Endodermal cell (in vitro differentiated cells): Measurements from ENCODE around the gene AMDHD2. TPM values are rescaled to one million over a fixed set of nuclear protein-coding genes. Genes with fewer than 3 reads are reported as not detected.

Experiments used
- DNase-seq: peaks from one replicate; pipeline ENCODE4 v3.0.0-alpha.2; 2017
- H3K27ac ChIP-seq: 2 replicates; pipeline ENCODE4 v1.5.1; 2013; ENCODE audit warnings: mild to moderate bottlenecking, low read depth, low read length, moderate library complexity
- H3K27me3 ChIP-seq: 2 replicates; pipeline ENCODE4 v1.6.1; 2013; ENCODE audit warnings: mild to moderate bottlenecking, low read length, moderate library complexity; ENCODE audit not compliant: insufficient read depth, control insufficient read depth, poor library complexity, severe bottlenecking
- H3K36me3 ChIP-seq: 2 replicates; pipeline ENCODE4 v1.7.0; 2013; ENCODE audit warnings: mild to moderate bottlenecking, low read length, moderate library complexity; ENCODE audit not compliant: control insufficient read depth, insufficient read depth
- H3K4me1 ChIP-seq: one replicate; pipeline ENCODE4 v1.7.0; 2013; ENCODE audit warnings: low read length; ENCODE audit not compliant: control insufficient read depth, insufficient read depth
- H3K4me3 ChIP-seq: 2 replicates; pipeline ENCODE4 v1.5.1; 2013; ENCODE audit warnings: mild to moderate bottlenecking, low read length, moderate library complexity
- H3K9ac ChIP-seq: 2 replicates; pipeline ENCODE4 v1.6.1; 2013; ENCODE audit warnings: mild to moderate bottlenecking, low read length, moderate library complexity; ENCODE audit not compliant: poor library complexity, severe bottlenecking; ENCODE audit errors: extremely low read depth
- H3K9me3 ChIP-seq: 2 replicates; pipeline ENCODE4 v1.6.1; 2013; ENCODE audit warnings: mild to moderate bottlenecking, low read length, moderate library complexity; ENCODE audit not compliant: control insufficient read depth
- H3K27ac Mint-ChIP-seq: 2 replicates; pipeline ENCODE4 v1.8.0; 2020; ENCODE audit warnings: mixed read lengths
- H3K27me3 Mint-ChIP-seq: 2 replicates; pipeline ENCODE4 v1.8.0; 2021; ENCODE audit warnings: mild to moderate bottlenecking, mixed read lengths; ENCODE audit not compliant: insufficient read depth
- H3K36me3 Mint-ChIP-seq: 2 replicates; pipeline ENCODE4 v1.8.0; 2020; ENCODE audit warnings: low read depth, mixed read lengths
- H3K4me1 Mint-ChIP-seq: 2 replicates; pipeline ENCODE4 v1.8.0; 2020; ENCODE audit warnings: mixed read lengths
- H3K4me3 Mint-ChIP-seq: 2 replicates; pipeline ENCODE4 v1.8.0; 2020; ENCODE audit warnings: mild to moderate bottlenecking, moderate library complexity, mixed read lengths
- H3K9me3 Mint-ChIP-seq: 2 replicates; pipeline ENCODE4 v1.8.0; 2020; ENCODE audit warnings: mild to moderate bottlenecking, mixed read lengths
- CTCF ChIP-seq: fragments of 200-600 bp; sonication (generic); conservative IDR thresholded peaks from 2 replicates; pipeline ENCODE4 v1.5.0; 2021; ENCODE audit warnings: antibody characterized with exemption, mild to moderate bottlenecking
- WGBS, 2 experiments: methylation state at CpG; one replicate each; pipeline versions ENCODE4 v1.1.5 to v1.1.7; 2013; ENCODE audit warnings: missing lambda C conversion rate in 2 of 2, mixed read lengths in 1 of 2; ENCODE audit not compliant: insufficient coverage in 1 of 2, insufficient read length in 1 of 2; 5-methylcytosine and 5-hydroxymethylcytosine counted together
- long read RNA-seq, 4 experiments: library from polyadenylated mRNA in 2 of 4; library from RNA in 1 of 4; library from capped mRNA in 1 of 4; stranded (forward) in 3 of 4; unstranded in 1 of 4; transcript quantifications; one replicate each; pipeline ENCODE4 v2.0.0, GENCODE V29; 2020 to 2021; ENCODE audit warnings: inconsistent platforms in 1 of 4
- polyA plus RNA-seq, 2 experiments: library from polyadenylated mRNA; stranded (reverse); fragments of 50-300 nt; gene quantifications; one replicate each; pipeline ENCODE4 v1.2.3, GENCODE V29; 2013
- total RNA-seq, 2 donors: library from RNA; stranded (reverse); fragmentation: NEBNext Ultra II Directional in 1 of 2; extraction: Animal tissue kit (Norgen Biotek cat#: 25700) in 1 of 2; gene quantifications; 2 replicates in 1 of 2; 3 replicates in 1 of 2; pipeline ENCODE4 v1.2.1, GENCODE V29; 2021

The AMDHD2 gene, protein sequence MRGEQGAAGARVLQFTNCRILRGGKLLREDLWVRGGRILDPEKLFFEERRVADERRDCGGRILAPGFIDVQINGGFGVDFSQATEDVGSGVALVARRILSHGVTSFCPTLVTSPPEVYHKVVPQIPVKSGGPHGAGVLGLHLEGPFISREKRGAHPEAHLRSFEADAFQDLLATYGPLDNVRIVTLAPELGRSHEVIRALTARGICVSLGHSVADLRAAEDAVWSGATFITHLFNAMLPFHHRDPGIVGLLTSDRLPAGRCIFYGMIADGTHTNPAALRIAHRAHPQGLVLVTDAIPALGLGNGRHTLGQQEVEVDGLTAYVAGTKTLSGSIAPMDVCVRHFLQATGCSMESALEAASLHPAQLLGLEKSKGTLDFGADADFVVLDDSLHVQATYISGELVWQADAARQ
- total RNA-seq: 10 to 100 TPM; 74.6 to 82.2 TPM
- 24.8 TPM for polyA plus RNA-seq (2013, experiment 1 of 2)
- polyA plus RNA-seq (2013, experiment 2 of 2): 19.3 TPM
- long read RNA-seq, experiment 1, transcript AMDHD2-201 (11 exons, 1,459 nt): major isoform, 5 of 12 reads
- long read RNA-seq, experiment 1, partial matches to known transcripts: 1 of 12 reads
- long read RNA-seq, experiment 1, other reads (novel, unspliced or antisense): 5 of 12 reads
- long read RNA-seq, experiment 2, transcript AMDHD2-202 (10 exons, 3,273 nt): minor isoform, 6 of 61 reads
- long read RNA-seq, experiment 2, transcript AMDHD2-201 (11 exons, 1,459 nt): major isoform, 25 of 61 reads
- long read RNA-seq, experiment 2, partial matches to known transcripts: 4 of 61 reads
- long read RNA-seq, experiment 2, other reads (novel, unspliced or antisense): 23 of 61 reads
- long read RNA-seq, experiment 3, transcript AMDHD2-201 (11 exons, 1,459 nt): major isoform, 124 of 264 reads
- long read RNA-seq, experiment 3, transcript AMDHD2-202 (10 exons, 3,273 nt): minor isoform, 36 of 264 reads
- long read RNA-seq, experiment 3, partial matches to known transcripts: 34 of 264 reads
- long read RNA-seq, experiment 3, other reads (novel, unspliced or antisense): 65 of 264 reads
- long read RNA-seq, experiment 4, partial matches to known transcripts: 2 of 11 reads
- long read RNA-seq, experiment 4, other reads (novel, unspliced or antisense): 4 of 11 reads

- peak; percentile 95 for DNase-seq
- Histone ChIP-seq H3K36me3 (peaks cover 53% of the 10 kb centered on the region), H3K4me3 (peak within 1 kb of the TSS; percentile 88), H3K4me1 (peaks cover 10% of the 10 kb centered on the region), H3K27ac (peak within 1 kb of the TSS; percentile 44), H3K9ac (peak within 1 kb of the TSS; percentile 83), H3K9me3 (no peaks in the 10 kb centered on the region), H3K27me3 (no peaks in the 10 kb centered on the region)
- Mint-ChIP-seq H3K4me1 (peaks cover 34% of the 10 kb centered on the region), H3K27ac (peak within 1 kb of the TSS; percentile 94), H3K9me3 (no peaks in the 10 kb centered on the region), H3K36me3 (peaks cover 43% of the 10 kb centered on the region), H3K27me3 (no peaks in the 10 kb centered on the region), H3K4me3 (peak within 1 kb of the TSS; percentile 73)
- 0 to 1% methylated on average over 21 to 83 of the region's 83 CpGs for WGBS, 2 experiments
- no peak for TF ChIP-seq CTCF
Observed at GRCh38 chr16:2520097-2520783, at the start of gene AMDHD2. Gene AMDHD2, plus strand, starts transcription at chr16:2520371. Its CDS starts 88 bp downstream, at chr16:2520459.

DNA sequence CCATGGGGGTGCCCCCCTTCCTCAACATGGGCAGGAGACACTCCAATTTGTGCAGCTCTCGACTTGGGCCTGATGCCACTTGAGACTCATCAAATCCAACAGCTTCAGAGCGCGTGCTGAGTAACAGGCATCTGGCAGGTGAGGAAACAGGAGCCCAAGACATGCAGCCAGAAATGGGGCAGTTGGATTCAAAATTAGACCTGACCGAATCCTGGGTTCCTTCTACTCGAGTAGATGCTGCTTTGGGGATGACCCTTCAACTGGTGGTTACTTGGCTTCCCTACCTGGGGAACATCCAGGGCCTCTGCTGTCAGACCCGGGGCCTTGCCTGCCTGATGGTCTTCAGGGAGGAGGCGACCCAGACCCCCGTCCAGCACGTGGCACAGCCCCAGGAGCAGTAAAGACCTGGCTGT lies 49.6 kb upstream of the AMDHD2 start:
- peaks cover 6% of the 10 kb centered on the region for H3K4me1 Mint-ChIP-seq
- no peaks in the 10 kb centered on the region for H3K9me3 ChIP-seq
- TF ChIP-seq CTCF: no peak
- H3K27me3 ChIP-seq: peaks cover 32% of the 10 kb centered on the region
- H3K36me3 Mint-ChIP-seq: no peaks in the 10 kb centered on the region
- H3K4me3 ChIP-seq: no peak overlapping the region
- no peak overlapping the region for H3K4me3 Mint-ChIP-seq
- peaks cover 40% of the 10 kb centered on the region for H3K27me3 Mint-ChIP-seq
- no peak overlapping the region for H3K27ac ChIP-seq
- DNase-seq: peak; percentile 68
- no peaks in the 10 kb centered on the region for H3K36me3 ChIP-seq
- H3K9me3 Mint-ChIP-seq: no peaks in the 10 kb centered on the region
- H3K4me1 ChIP-seq: peaks cover 11% of the 10 kb centered on the region
- H3K27ac Mint-ChIP-seq: no peak overlapping the region
- no peak overlapping the region for H3K9ac ChIP-seq
- WGBS, 2 experiments: 60 to 62% methylated on average over 7 to 9 of the region's 9 CpGs
